HEK293 (cell line): Measurements from ENCODE around the gene C3orf80.

Experiments used
- CTCF ChIA-PET: fragments of 350-600 bp; formaldehyde crosslinking; extraction: SDS; loops from one replicate; lab custom pipeline; 2021; ENCODE audit warnings: antibody characterized with exemption; lab: Yijun Ruan, JAX
- POLR2A ChIA-PET: fragments of 300-600 bp; formaldehyde crosslinking; extraction: SDS; loops from one replicate; lab custom pipeline; 2020; ENCODE audit warnings: antibody characterized with exemption, inconsistent platforms; lab: Yijun Ruan, JAX
- H3K27ac ChIP-seq: fragments of 200-500 bp; sonication (Bioruptor generic); 2 replicates; pipeline ENCODE4 v1.5.1; 2014; ENCODE audit warnings: low read depth, low read length, control low read depth, inconsistent platforms; ENCODE audit errors: extremely low read depth
- H3K36me3 ChIP-seq, 2 experiments: fragments of 200-500 bp in 1 of 2; sonication (Bioruptor generic) in 1 of 2; 1 replicate in 1 of 2; 2 replicates in 1 of 2; pipeline ENCODE4 v1.5.1; 2014 to 2017; ENCODE audit warnings: inconsistent platforms in 2 of 2, low read length in 2 of 2; ENCODE audit not compliant: control insufficient read depth in 2 of 2, insufficient read depth in 1 of 2
- H3K4me1 ChIP-seq: fragments of 200-500 bp; sonication (Bioruptor generic); 2 replicates; pipeline ENCODE4 v1.5.1; 2014; ENCODE audit warnings: mild to moderate bottlenecking, low read length, inconsistent platforms; ENCODE audit not compliant: control insufficient read depth, insufficient read depth
- H3K4me3 ChIP-seq: 2 replicates; pipeline ENCODE4 v1.5.1; 2011; ENCODE audit warnings: low read depth, mild to moderate bottlenecking, control low read depth, low read length, moderate library complexity
- H3K9me3 ChIP-seq: fragments of 200-500 bp; sonication (Bioruptor generic); 2 replicates; pipeline ENCODE4 v1.5.1; 2014; ENCODE audit warnings: low read depth, low read length, inconsistent platforms; ENCODE audit not compliant: control insufficient read depth, insufficient read depth
- GFI1B ChIP-seq: fragments of 450-650 bp; formaldehyde crosslinking; IDR thresholded peaks from 2 replicates; pipeline ENCODE4 v1.5.1; 2016; ENCODE audit warnings: missing biosample characterization, missing genetic modification characterization
- GLI2 ChIP-seq: fragments of 450-650 bp; formaldehyde crosslinking; IDR thresholded peaks from 2 replicates; pipeline ENCODE4; 2017; ENCODE audit warnings: missing biosample characterization, missing genetic modification characterization, low read depth, borderline replicate concordance
- GLI4 ChIP-seq: fragments of 450-650 bp; formaldehyde crosslinking; IDR thresholded peaks from 2 replicates; pipeline ENCODE4 v1.5.1; 2016; ENCODE audit warnings: missing biosample characterization, missing genetic modification characterization
- GLIS1 ChIP-seq: fragments of 450-650 bp; formaldehyde crosslinking; IDR thresholded peaks from 2 replicates; pipeline ENCODE4 v1.5.1; 2016; ENCODE audit warnings: missing biosample characterization, missing genetic modification characterization
- HIC1 ChIP-seq: fragments of 450-650 bp; formaldehyde crosslinking; IDR thresholded peaks from 2 replicates; pipeline ENCODE4 v1.5.1; 2016; ENCODE audit warnings: missing biosample characterization, missing genetic modification characterization
- HOXA7 ChIP-seq: sonication (generic); formaldehyde crosslinking; IDR thresholded peaks from 2 replicates; pipeline ENCODE4 v1.8.1; 2022; ENCODE audit warnings: missing genetic modification reagents, borderline replicate concordance
- KLF1 ChIP-seq: fragments of 450-650 bp; formaldehyde crosslinking; IDR thresholded peaks from 2 replicates; pipeline ENCODE4 v1.5.1; 2016; ENCODE audit warnings: missing biosample characterization, missing genetic modification characterization
- KLF8 ChIP-seq: fragments of 450-650 bp; formaldehyde crosslinking; IDR thresholded peaks from 2 replicates; pipeline ENCODE4 v1.5.1; 2016; ENCODE audit warnings: missing biosample characterization, missing genetic modification characterization
- MEIS1 ChIP-seq: sonication (generic); formaldehyde crosslinking; IDR thresholded peaks from 2 replicates; pipeline ENCODE4 v1.8.1; 2022; ENCODE audit warnings: missing genetic modification reagents, mild to moderate bottlenecking, borderline replicate concordance
- ZBTB1 ChIP-seq: fragments of 450-650 bp; formaldehyde crosslinking; IDR thresholded peaks from 2 replicates; pipeline ENCODE4 v1.5.1; 2016; ENCODE audit warnings: missing biosample characterization, missing genetic modification characterization
- ZNF140 ChIP-seq: fragments of 450-650 bp; formaldehyde crosslinking; IDR thresholded peaks from 2 replicates; pipeline ENCODE4 v1.5.1; 2016; ENCODE audit warnings: missing biosample characterization, missing genetic modification characterization
- ZNF335 ChIP-seq: fragments of 450-650 bp; formaldehyde crosslinking; conservative IDR thresholded peaks from 2 replicates; pipeline ENCODE4 v1.5.1; 2016; ENCODE audit warnings: missing biosample characterization, missing genetic modification characterization
- ZNF366 ChIP-seq: fragments of 450-650 bp; formaldehyde crosslinking; conservative IDR thresholded peaks from 2 replicates; pipeline ENCODE4 v1.5.1; 2016; ENCODE audit warnings: missing biosample characterization, missing genetic modification characterization
- ZNF510 ChIP-seq: fragments of 450-650 bp; formaldehyde crosslinking; IDR thresholded peaks from 2 replicates; pipeline ENCODE4 v1.5.1; 2018; ENCODE audit warnings: mild to moderate bottlenecking, missing genetic modification characterization, missing biosample characterization; ENCODE audit not compliant: insufficient replicate concordance
- ZNF529 ChIP-seq: fragments of 450-650 bp; formaldehyde crosslinking; IDR thresholded peaks from 2 replicates; pipeline ENCODE4 v1.5.1; 2017; ENCODE audit warnings: missing genetic modification characterization, missing biosample characterization; ENCODE audit not compliant: insufficient replicate concordance
- ZNF561 ChIP-seq: fragments of 450-650 bp; IDR thresholded peaks from 2 replicates; pipeline ENCODE4 v1.5.1; 2018; ENCODE audit warnings: missing biosample characterization, missing genetic modification characterization, borderline replicate concordance
- ZNF658 ChIP-seq: fragments of 450-650 bp; formaldehyde crosslinking; IDR thresholded peaks from 2 replicates; pipeline ENCODE4; 2016; ENCODE audit warnings: missing biosample characterization, missing genetic modification characterization
- ZNF747 ChIP-seq: fragments of 450-650 bp; formaldehyde crosslinking; IDR thresholded peaks from 2 replicates; pipeline ENCODE4 v1.5.1; 2016; ENCODE audit warnings: missing biosample characterization, missing genetic modification characterization
- ZNF768 ChIP-seq: fragments of 450-650 bp; formaldehyde crosslinking; IDR thresholded peaks from 2 replicates; pipeline ENCODE4 v1.5.1; 2018; ENCODE audit warnings: missing biosample characterization, mild to moderate bottlenecking, missing genetic modification characterization
- ZSCAN18 ChIP-seq: fragments of 450-650 bp; formaldehyde crosslinking; IDR thresholded peaks from 2 replicates; pipeline ENCODE4 v1.5.1; 2016; ENCODE audit warnings: missing biosample characterization, missing genetic modification characterization
- TF ChIP-seq, protein P1 (sequence below): fragments of 450-650 bp; formaldehyde crosslinking; IDR thresholded peaks from 2 replicates; pipeline ENCODE4 v1.5.1; 2017; ENCODE audit warnings: missing biosample characterization, missing genetic modification characterization
- TF ChIP-seq, protein P2 (sequence below): fragments of 450-650 bp; formaldehyde crosslinking; IDR thresholded peaks from 2 replicates; pipeline ENCODE4 v1.5.1; 2016; ENCODE audit warnings: missing biosample characterization, missing genetic modification characterization

The C3orf80 gene

GRCh38 chr3:160199108-160199507, 26.1 kb upstream of the C3orf80 start:
- Histone ChIP-seq H3K4me3 (no peak overlapping the region), H3K9me3 (no peaks in the 10 kb centered on the region), H3K36me3 (no peaks in the 10 kb centered on the region), H3K4me1 (no peaks in the 10 kb centered on the region), H3K27ac (no peak overlapping the region)
- TF ChIP-seq, protein P1, sequence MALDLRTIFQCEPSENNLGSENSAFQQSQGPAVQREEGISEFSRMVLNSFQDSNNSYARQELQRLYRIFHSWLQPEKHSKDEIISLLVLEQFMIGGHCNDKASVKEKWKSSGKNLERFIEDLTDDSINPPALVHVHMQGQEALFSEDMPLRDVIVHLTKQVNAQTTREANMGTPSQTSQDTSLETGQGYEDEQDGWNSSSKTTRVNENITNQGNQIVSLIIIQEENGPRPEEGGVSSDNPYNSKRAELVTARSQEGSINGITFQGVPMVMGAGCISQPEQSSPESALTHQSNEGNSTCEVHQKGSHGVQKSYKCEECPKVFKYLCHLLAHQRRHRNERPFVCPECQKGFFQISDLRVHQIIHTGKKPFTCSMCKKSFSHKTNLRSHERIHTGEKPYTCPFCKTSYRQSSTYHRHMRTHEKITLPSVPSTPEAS (tag by site-specific recombination) = no peak
- TF ChIP-seq ZNF561 (tag by site-specific recombination) = no peak
- TF ChIP-seq HOXA7 = no peak
- TF ChIP-seq KLF8 = no peak
- TF ChIP-seq GFI1B (tag by site-specific recombination) = no peak
- no peak for TF ChIP-seq KLF1
- POLR2A ChIA-PET = no interaction called here
- CTCF ChIA-PET = no interaction called here

GRCh38 chr3:160200353-160200752, 24.9 kb upstream of the C3orf80 start:
- TF ChIP-seq ZNF768 (tag by site-specific recombination) = no peak
- TF ChIP-seq GLI4 = no peak
- TF ChIP-seq ZNF747 (tag by site-specific recombination) = no peak
- TF ChIP-seq HIC1 (tag by site-specific recombination) = no peak
- no peak for TF ChIP-seq ZNF529 (tag by site-specific recombination)
- TF ChIP-seq ZBTB1 (tag by site-specific recombination) = no peak
- TF ChIP-seq GLIS1 (tag by site-specific recombination) = no peak
- no peak for TF ChIP-seq ZNF658 (tag by site-specific recombination)
- TF ChIP-seq ZNF140 (tag by site-specific recombination) = no peak
- no peak for TF ChIP-seq ZNF335 (tag by site-specific recombination)
- no peak for TF ChIP-seq ZNF366 (tag by site-specific recombination)
- TF ChIP-seq ZNF510 (tag by site-specific recombination) = no peak
- TF ChIP-seq ZSCAN18 (tag by site-specific recombination) = no peak
- TF ChIP-seq GLI2 = no peak
- no peak for TF ChIP-seq MEIS1 (CRISPR knock-in tag)
- TF ChIP-seq, protein P2, sequence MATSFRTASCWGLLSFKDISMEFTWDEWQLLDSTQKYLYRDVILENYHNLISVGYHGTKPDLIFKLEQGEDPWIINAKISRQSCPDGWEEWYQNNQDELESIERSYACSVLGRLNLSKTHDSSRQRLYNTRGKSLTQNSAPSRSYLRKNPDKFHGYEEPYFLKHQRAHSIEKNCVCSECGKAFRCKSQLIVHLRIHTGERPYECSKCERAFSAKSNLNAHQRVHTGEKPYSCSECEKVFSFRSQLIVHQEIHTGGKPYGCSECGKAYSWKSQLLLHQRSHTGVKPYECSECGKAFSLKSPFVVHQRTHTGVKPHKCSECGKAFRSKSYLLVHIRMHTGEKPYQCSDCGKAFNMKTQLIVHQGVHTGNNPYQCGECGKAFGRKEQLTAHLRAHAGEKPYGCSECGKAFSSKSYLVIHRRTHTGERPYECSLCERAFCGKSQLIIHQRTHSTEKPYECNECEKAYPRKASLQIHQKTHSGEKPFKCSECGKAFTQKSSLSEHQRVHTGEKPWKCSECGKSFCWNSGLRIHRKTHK (tag by site-specific recombination) = no peak
- Histone ChIP-seq H3K36me3 (no peaks in the 10 kb centered on the region), H3K9me3 (no peaks in the 10 kb centered on the region), H3K4me1 (no peaks in the 10 kb centered on the region), H3K4me3 (no peak overlapping the region), H3K27ac (no peak overlapping the region)
- POLR2A ChIA-PET = no interaction called here
- CTCF ChIA-PET = interaction anchor here (0.7 kb wide), 1 partner anchor 356 kb away, joined by 3 read pairs; no protein-coding TSS in a partner anchor
